ENCODE data around the gene FYB1. TPM values are rescaled to one million over a fixed set of nuclear protein-coding genes. Genes with fewer than 3 reads are reported as not detected.

The FYB1 gene
- total RNA-seq, 1 experiment from 2014 or later, result not detected

- Histone ChIP-seq H3K79me2 (ENCODE audit: insufficient read depth, low read length) (no peaks in the 10 kb centered on the region), H3K14ac (ENCODE audit: insufficient read depth, low read length) (no peak overlapping the region), H3K9ac (ENCODE audit: extremely low read depth, insufficient read length, low read length) (no peak overlapping the region), H2AK5ac (ENCODE audit: insufficient read length, low read length) (no peak overlapping the region), H3K56ac (ENCODE audit: insufficient read length, low read depth, low read length) (no peak overlapping the region), H2BK5ac (ENCODE audit: insufficient read length, low read length) (no peak overlapping the region), H3K23ac (ENCODE audit: insufficient read length, low read depth, low read length) (no peak overlapping the region), H4K5ac (ENCODE audit: insufficient read length, low read depth, low read length) (no peak overlapping the region), H4K20me1 (ENCODE audit: control insufficient read depth, insufficient read depth, insufficient read length) (no peaks in the 10 kb centered on the region), H3K23me2 (ENCODE audit: insufficient read length, low read depth, low read length, poor library complexity, severe bottlenecking) (no peaks in the 10 kb centered on the region), H2BK12ac (ENCODE audit: insufficient read length, low read depth, low read length) (no peak overlapping the region), H2BK15ac (ENCODE audit: low read depth, low read length) (no peak overlapping the region), H4K91ac (ENCODE audit: insufficient read length, low read depth, low read length) (no peak overlapping the region), H3T11ph (ENCODE audit: low read length) (no peak overlapping the region), H3K4me2 (ENCODE audit: insufficient read depth, insufficient read length, low read length) (no peak overlapping the region), H3K79me1 (ENCODE audit: insufficient read depth, low read depth, low read length, poor library complexity, severe bottlenecking) (no peaks in the 10 kb centered on the region), H3K4me1 (ENCODE audit: insufficient read depth, low read length) (no peaks in the 10 kb centered on the region), H3K4ac (ENCODE audit: low read depth, low read length) (no peak overlapping the region), H2AFZ (ENCODE audit: low read length) (no peak overlapping the region), H3K27ac (ENCODE audit: insufficient read length, low read depth, low read length) (no peak overlapping the region), H3K18ac (ENCODE audit: insufficient read length, low read depth, low read length) (no peak overlapping the region), H2BK20ac (ENCODE audit: low read depth, low read length, poor library complexity, severe bottlenecking) (no peak overlapping the region), H3K27me3 (ENCODE audit: insufficient read depth, low read length) (no peaks in the 10 kb centered on the region), H3K9me3 (ENCODE audit: control insufficient read depth, low read depth, low read length) (no peaks in the 10 kb centered on the region), H4K8ac (replicated peaks; ENCODE audit: insufficient read length, low read depth, low read length) (no peak overlapping the region), H2BK120ac (ENCODE audit: low read depth, low read length, poor library complexity, severe bottlenecking) (no peak overlapping the region)
- H3K36me3 Mint-ChIP-seq (ENCODE audit: insufficient read depth in 1 of 3, low read depth in 3 of 3), result no peaks in the 10 kb centered on the region
- H3K27ac Mint-ChIP-seq, result no peak overlapping the region
- TF ChIP-seq, protein P1, sequence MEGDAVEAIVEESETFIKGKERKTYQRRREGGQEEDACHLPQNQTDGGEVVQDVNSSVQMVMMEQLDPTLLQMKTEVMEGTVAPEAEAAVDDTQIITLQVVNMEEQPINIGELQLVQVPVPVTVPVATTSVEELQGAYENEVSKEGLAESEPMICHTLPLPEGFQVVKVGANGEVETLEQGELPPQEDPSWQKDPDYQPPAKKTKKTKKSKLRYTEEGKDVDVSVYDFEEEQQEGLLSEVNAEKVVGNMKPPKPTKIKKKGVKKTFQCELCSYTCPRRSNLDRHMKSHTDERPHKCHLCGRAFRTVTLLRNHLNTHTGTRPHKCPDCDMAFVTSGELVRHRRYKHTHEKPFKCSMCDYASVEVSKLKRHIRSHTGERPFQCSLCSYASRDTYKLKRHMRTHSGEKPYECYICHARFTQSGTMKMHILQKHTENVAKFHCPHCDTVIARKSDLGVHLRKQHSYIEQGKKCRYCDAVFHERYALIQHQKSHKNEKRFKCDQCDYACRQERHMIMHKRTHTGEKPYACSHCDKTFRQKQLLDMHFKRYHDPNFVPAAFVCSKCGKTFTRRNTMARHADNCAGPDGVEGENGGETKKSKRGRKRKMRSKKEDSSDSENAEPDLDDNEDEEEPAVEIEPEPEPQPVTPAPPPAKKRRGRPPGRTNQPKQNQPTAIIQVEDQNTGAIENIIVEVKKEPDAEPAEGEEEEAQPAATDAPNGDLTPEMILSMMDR (conservative IDR thresholded peaks at IDR 0.05), result no peak
- H3K9me3 Mint-ChIP-seq, result no peaks in the 10 kb centered on the region
- DNase-seq, result no peak
- H3K4me3 Mint-ChIP-seq, result no peak overlapping the region
- no CpG with 5 or more reads among the region's 2 CpGs for WGBS (ENCODE audit: extremely low coverage, insufficient read length, low lambda C conversion rate)
- H3K27me3 Mint-ChIP-seq (ENCODE audit: low read depth), result no peaks in the 10 kb centered on the region
- H3K4me1 Mint-ChIP-seq, result no peaks in the 10 kb centered on the region
Measured at GRCh38 chr5:39109606-39110005, 109.8 kb downstream of the FYB1 start.

Measured in H9 (cell line).